Gastroesophageal sphincter (tissue), 3 donors: ENCODE results near the gene ABCB6.

ENCODE experiments used
- CTCF ChIP-seq, 4 experiments: fragments of 200-600 bp in 2 of 4; fragments of 450-650 bp in 2 of 4; sonication (generic) in 1 of 4; IDR thresholded peaks; one replicate each; pipeline ENCODE4 v1.5.1; 2017 to 2019; ENCODE audit warnings: antibody characterized with exemption in 4 of 4, mild to moderate bottlenecking in 2 of 4, moderate library complexity in 2 of 4
- POLR2A ChIP-seq, 2 donors: fragments of 450-650 bp; IDR thresholded peaks; one replicate each; pipeline ENCODE4 v1.6.1; 2017; ENCODE audit warnings: antibody characterized with exemption in 2 of 2, mild to moderate bottlenecking in 2 of 2, moderate library complexity in 1 of 2
- POLR2AphosphoS5 ChIP-seq: sonication (generic); formaldehyde crosslinking; IDR thresholded peaks from one replicate; pipeline ENCODE4 v1.6.1; 2017; ENCODE audit warnings: antibody characterized with exemption

GRCh38 chr2:219165058-219165911, 53.5 kb downstream of the ABCB6 start:
- no peak for TF ChIP-seq CTCF (IDR thresholded peaks at IDR 0.05)
- TF ChIP-seq POLR2A (IDR thresholded peaks at IDR 0.05): no peak
- TF ChIP-seq POLR2AphosphoS5: no peak
